Islet of Langerhans (tissue), 1 donor: ENCODE data around the gene VPS18.

Experiments used
- FAIRE-seq: peaks from one replicate; lab custom pipeline; 2011; peaks lifted over from hg19 to GRCh38; lab: Jason Lieb, UNC

The VPS18 gene

DNA sequence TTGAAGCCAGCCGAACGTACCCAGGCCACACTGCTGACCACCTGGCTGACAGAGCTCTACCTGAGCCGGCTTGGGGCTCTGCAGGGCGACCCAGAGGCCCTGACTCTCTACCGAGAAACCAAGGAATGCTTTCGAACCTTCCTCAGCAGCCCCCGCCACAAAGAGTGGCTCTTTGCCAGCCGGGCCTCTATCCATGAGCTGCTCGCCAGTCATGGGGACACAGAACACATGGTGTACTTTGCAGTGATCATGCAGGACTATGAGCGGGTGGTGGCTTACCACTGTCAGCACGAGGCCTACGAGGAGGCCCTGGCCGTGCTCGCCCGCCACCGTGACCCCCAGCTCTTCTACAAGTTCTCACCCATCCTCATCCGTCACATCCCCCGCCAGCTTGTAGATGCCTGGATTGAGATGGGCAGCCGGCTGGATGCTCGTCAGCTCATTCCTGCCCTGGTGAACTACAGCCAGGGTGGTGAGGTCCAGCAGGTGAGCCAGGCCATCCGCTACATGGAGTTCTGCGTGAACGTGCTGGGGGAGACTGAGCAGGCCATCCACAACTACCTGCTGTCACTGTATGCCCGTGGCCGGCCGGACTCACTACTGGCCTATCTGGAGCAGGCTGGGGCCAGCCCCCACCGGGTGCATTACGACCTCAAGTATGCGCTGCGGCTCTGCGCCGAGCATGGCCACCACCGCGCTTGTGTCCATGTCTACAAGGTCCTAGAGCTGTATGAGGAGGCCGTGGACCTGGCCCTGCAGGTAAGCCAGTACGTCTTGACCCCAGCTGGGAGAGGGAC lies 6.2 kb downstream of the VPS18 start:
- no peak for FAIRE-seq

DNA sequence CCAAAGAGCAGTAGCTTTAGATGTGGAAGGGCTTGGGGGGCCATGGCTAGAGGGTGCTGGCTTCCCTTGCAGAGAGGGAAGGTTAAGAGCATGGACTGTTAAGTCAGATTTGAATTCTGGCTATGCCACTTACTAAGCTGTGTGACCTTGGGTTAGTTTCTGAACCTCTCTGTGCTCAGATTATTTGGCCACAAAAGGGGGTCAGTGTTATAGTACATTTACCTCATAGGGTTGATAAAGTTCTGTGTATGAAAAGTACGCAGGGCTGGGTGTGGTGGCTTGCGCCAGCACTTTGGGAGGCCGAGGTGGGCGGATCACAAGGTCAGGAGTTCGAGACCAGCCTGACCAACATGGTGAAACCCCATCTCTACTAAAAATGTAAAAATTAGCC lies 6.8 kb downstream of the VPS18 start:
- no peak for FAIRE-seq

DNA sequence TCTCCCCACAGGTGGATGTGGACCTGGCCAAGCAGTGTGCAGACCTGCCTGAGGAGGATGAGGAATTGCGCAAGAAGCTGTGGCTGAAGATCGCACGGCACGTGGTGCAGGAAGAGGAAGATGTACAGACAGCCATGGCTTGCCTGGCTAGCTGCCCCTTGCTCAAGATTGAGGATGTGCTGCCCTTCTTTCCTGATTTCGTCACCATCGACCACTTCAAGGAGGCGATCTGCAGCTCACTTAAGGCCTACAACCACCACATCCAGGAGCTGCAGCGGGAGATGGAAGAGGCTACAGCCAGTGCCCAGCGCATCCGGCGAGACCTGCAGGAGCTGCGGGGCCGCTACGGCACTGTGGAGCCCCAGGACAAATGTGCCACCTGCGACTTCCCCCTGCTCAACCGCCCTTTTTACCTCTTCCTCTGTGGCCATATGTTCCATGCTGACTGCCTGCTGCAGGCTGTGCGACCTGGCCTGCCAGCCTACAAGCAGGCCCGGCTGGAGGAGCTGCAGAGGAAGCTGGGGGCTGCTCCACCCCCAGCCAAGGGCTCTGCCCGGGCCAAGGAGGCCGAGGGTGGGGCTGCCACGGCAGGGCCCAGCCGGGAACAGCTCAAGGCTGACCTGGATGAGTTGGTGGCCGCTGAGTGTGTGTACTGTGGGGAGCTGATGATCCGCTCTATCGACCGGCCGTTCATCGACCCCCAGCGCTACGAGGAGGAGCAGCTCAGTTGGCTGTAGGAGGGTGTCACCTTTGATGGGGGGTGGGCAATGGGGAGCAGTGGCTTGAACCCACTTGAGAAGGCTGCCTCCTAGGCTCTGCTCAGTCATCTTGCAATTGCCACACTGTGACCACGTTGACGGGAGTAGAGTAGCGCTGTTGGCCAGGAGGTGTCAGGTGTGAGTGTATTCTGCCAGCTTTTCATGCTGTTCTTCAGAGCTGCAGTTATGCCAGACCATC lies 8.6 kb downstream of the VPS18 start:
- FAIRE-seq, result no peak

DNA sequence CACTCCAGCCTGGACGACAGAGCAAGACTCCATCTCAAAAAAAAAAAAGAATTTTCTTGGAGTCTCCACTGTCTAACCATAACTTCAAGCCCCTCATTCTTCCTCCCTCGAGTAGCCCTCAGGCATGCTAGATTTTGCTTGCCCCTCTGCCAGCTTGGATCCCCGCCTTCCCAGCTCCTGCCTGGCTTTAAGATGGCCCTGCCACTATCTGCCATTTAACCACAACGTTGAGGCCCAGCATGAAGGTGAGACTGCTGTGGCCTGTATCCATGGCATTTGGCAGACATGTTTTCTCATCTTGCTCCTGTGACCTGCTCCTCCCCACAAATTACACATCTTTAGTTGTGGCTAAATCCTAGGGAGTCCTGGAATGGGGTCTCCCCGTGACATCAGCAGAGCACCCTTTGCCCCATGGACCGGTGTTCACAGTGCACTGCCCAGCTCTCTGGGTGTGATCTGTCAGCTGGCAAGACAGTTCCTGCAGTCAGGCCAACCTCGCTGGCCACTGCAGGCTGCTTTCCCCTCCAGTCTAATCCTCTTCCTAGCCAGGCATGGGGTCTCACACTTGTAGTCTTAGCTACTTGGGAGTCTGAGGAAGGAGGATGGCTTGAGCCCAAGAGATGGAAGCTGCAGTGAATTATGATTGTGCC lies 10.4 kb downstream of the VPS18 start:
- FAIRE-seq, result no peak

DNA sequence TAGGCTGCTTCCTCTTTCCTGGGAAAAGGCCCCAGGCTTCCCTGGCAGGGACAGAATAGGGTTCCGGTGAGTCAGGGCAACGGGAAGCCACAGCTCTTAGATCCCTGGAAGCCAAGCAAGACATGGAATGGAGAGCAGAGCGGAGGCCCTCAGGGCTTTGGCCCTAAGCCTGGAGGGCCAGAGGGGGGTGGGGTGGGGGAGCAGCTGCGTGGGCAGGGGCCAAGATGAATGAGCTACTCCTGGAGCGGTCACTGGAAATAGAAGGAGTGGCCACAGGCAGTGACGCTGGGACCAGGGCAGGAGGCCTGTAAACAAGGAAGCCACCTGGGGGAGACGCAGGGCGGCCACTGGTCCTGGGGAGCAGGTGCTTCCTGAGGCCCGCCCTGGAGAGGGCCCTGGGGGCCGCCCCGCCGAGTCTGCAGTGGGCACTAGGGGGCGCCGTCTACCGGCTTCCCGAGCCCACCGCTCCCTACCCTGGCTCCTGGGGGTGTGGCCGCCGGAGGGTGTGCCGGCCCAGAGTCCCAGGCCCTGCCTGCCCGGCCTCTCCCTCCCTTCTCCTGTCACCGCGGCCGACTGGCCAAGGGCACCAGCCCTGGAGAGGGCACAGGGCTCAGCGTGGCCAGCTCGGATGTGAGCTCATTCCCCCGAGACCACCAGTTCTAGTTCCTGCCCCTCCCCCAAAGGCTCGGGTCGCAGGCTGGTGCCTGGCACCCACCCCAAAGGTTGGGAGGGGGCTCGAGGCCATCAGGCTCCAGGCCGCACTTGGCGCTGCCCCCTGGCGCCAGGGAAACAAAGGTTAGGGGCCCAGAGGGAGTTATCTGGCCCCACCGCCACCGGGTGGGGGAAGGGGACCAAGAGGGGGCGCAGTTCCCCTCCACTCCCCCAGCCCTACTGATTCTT lies 12.1 kb downstream of the VPS18 start:
- no peak for FAIRE-seq

DNA sequence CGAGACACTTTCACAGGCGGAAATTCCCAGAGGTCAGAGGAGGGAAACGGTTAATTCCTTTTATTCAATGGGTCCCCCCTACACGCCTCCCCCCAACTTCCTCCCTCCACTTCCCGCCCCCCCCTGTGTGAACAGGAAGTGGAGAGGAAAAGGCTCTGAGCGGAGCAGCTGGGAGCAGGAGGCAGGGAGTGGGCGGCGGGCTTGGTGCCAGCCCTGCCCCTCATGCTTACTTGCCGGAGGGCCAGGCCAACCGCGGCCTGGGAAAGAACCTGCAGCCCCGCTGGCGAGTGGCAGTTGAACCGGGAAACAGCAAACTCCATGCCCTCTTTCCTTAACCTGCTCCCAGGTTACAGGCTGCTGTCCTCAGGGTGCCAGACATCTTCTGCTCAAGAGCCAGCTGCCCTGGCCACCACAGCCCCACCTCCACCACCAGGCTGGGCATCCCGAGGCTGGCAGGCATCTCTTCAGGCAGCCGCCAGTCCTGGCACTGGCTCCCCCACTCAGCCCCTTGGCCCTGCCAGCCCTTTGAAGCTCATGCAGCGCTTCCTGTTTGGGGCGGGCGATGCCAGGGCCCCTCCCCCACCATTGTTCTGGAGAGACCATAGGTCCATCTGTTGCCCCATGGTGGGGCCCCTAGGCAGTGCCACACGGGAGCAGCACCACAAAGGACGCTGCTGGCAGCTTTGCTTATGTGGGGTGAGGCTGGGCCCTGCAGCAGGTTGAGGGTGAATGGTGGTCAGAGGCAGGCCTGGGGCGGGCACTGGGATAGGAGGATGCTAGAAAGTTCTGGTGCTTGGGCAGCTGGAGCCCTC lies 12.9 kb downstream of the VPS18 start:
- no peak for FAIRE-seq

DNA sequence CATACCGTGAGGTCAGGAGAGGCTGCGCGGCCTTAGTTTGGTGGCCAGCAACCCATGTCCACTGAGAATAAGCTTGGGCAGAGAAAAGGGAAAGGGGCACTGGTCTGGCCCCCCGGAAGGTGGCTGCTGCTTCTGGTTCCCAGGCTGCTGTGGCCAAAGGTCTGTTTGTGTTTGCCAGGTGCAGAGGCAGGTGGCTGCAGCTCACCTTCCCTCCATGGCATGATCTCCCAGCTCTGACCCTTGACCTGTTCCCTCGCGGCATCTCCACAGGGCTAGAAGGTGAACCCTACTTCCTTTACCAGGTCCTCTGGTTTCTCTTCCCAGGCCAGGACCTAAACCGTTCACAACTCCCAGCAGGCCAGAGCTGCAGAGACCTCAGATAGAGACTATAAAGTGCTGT lies 13.8 kb downstream of the VPS18 start:
- FAIRE-seq, result no peak

DNA sequence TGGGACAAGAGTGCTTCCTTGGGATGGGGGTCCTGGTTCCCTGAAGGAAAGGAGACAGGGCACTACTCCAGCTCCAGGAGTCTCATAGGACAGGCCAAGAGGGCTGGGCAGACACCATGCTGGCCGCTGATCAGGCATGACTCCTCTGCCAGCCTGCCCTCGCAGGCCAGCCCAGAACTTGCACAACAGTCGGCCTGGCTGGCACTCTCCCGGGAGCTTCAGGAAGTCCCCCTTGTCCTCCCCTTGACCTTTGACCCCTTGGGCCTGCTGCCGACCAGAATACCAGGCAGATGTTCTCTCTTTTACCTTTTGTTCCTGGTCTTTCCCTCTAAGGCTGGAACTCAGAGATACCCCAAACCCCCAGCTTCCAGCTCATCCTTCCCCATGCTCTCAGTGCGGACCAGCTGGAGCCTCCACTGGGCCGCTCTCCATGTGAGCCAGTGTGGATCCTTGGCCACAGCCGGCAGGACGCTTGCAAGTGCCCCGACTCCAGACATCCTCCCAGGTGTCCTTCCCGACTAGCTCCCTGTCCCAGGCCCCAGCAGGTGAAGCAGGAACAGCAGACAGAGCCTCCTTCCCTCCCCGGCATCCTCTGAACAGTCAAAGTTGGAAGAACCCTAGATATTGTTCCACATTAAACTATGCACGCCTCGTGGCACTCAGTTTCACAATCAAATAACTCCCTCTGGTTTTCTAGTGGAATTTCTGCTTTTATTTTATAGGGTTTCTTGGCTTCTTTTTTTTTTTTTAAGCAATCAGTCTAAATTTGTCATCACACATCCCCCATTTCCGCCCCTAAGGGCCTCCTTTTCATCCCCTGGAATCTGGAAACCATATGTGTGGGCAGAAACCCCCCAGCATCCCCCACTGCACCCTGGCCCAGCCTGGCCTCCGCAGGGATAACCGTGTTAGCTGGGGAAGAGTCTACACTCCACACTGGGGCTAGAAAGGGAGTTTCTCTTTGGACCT lies 15.7 kb downstream of the VPS18 start:
- FAIRE-seq, result no peak

DNA sequence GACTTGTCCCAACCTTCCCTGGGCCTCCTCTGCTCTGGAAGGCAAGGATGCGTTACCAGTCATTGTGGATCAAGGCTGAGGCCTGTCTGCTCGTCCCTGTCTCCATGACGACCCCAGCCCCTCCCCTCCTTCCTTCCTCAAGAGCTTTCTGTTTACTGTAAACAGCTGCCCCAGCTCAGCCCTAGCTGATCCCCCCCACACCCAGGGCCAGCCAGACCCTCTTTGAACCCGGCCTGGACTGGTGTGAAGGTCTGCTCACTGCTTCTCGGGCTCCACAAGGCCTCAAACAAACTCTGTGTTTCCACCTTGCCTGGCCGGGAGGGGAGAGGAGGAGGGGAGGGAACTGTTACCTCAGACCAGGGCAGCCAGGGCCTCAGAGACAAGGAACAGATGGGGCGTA lies 16.9 kb downstream of the VPS18 start:
- no peak for FAIRE-seq

DNA sequence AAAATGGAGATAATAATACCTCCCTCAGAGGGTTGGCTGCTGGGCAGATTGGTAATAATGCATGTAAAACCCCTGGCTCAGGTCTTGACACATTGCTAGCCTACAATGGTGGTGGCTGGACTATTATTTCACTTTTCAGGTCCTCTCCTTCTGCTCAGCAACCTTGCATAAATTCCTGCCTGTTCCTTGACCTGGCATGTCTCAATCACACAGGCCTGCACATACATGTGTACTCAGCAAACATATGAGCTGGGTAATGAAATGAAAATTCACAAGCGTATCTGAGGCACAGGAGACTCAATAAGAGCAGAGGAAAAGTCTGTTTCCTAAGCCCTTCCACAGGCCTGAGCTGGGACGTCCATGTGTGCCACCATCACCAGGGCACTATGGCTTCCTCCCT lies 17.4 kb downstream of the VPS18 start:
- FAIRE-seq, result no peak

DNA sequence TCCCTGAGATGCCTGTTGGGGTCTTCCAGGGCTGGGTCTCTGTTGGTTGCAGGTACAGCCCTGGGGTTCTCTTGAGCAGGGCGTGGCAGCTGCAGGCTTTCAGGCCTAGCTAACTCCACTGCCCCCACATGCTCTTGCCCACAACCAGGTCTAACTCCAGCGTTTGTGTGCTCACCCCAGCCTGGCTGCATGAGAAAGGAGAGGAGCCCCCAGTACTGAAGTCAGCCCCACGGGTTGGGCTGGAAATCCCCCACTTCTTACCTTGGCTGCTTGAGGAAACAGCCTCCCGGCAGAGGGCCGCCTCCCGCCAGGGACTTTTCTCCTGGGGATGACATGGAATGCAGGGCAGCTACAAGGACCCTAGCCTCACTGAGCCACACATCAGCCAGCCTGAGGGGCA lies 18.2 kb downstream of the VPS18 start:
- no peak for FAIRE-seq

DNA sequence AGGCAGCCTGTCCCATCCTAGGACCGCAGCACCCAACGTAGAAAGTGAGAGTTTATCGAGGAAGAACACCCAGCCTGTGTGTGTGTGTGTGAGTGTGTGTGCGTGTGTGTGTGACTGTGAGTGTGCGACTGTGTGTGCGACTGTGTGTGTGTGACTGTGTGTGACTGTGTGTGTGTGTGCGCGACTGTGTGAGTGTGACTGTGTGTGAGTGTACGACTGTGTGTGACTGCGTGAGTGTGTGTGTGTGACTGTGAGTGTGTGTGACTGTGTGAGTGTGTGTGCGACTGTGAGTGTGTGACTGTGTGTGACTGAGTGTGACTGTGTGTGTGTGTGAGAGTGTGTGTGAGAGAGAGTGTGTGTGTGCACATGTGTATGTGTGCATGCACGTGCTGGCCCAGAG lies 19.8 kb downstream of the VPS18 start:
- FAIRE-seq, result no peak

DNA sequence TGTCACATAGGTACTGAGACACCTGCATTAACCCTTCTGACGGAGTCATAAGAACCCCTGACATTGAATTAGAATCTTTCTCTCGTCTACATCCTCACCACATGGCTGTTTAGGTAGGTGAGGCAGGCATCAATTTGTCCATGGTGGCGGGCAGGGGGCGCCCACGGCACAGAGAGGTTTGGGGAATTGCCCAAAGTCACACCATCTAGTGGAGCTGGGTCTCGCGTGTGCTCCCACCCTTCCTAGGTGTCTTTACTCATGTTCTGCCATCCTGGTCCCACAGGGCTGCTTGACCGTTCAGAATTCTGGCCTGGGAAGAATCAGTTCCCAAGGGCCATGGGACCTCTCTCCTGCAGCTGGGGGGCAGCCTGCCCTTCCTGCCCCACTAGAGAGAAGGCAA lies 20.2 kb downstream of the VPS18 start:
- no peak for FAIRE-seq

DNA sequence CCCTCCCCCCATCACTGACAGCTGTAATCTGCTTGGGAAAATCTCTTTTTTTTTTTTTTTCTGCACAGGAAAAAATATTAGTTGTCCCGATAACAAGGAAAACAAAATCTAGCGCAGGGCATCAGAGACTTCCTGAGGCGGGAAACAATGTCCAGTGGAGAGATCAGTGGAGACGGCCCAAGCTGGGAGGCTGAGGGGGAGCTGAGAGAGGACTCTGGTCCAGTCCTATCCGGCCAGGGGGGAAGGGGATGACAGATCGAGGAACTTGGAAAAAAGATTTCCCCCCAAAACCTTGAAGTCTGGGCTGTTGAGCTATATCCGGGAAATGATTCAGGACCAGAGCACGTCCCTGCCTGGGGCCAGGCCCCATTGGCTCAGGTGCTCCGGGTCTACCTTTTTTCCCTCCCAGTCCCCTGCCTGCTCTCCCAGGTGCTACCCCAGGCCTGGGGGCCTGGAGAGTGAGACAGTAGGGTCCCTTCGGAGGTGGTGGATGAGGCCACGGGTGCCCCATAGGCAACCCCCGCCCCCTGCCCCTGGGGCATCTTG lies 20.9 kb downstream of the VPS18 start:
- no peak for FAIRE-seq

DNA sequence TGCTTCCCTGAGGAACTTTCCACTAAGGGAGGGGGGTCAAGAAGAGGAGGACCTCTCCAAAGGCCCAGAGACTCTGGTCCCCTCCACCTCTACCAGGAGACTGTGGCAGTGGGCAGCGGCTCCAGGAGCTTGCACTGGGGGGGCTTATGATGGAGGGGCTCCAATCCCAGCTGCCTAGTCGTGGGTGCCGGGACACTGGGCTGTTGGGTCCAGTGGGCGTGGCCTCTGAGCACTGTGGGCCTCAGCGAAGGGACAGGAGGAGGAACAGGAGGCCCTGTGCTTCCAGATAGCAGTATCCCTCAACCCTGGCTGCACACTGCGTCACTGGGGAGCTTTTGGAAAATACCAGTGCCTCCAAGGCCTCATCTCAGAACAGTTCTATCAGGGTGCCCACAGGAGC lies 21.4 kb downstream of the VPS18 start:
- no peak for FAIRE-seq

DNA sequence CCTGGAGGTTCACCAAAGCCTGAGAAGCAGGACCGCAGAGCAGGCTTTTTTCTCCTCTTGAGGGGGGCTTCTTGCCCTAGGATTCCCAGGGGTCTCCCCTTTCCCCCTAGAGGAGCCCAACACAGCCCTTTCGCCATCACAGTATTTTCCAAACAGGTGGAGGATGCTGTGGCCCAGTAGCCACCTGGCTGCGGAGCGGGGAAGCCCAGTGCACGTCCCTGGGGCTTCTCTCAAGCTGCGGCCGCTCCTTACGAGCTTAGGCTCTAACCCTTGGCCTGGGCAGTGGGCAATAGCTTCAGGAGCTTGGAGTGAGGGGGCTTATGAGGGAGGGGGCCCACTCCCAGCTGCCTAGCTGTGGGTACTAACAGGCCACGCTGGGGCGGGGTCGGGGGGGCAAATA lies 23.3 kb downstream of the VPS18 start:
- FAIRE-seq, result no peak

DNA sequence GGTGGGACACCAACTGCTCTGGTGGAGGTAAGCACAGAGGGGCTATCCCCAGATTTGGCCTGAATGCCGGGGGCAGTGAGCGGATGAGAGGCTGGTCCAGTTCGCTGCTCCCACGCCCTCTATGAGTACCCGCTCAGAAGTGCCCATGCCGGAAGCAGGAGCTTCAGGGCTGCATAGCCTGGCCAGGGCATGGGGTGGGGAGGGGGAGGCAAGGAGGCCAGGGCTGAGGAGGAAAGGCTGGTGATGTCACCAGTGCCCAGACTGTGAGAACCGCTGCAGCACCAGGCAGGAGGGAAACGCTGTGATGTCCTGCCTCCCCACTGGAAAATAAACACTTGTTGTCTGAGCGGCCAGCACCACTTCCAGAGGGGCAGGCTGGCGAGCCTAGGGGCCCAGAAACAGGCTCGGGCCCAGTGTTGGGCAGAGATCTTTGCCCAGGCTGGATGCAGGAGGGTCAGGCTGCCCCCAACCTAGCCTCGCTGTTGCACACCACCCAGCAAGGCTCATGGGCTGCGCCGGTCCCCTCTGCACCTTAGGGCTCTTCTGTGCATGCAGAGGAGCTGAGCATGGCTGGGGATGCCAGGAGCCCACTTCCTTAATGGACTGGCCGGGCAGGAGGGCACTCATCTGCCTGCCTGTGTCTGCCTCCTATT lies 24.0 kb downstream of the VPS18 start:
- no peak for FAIRE-seq

DNA sequence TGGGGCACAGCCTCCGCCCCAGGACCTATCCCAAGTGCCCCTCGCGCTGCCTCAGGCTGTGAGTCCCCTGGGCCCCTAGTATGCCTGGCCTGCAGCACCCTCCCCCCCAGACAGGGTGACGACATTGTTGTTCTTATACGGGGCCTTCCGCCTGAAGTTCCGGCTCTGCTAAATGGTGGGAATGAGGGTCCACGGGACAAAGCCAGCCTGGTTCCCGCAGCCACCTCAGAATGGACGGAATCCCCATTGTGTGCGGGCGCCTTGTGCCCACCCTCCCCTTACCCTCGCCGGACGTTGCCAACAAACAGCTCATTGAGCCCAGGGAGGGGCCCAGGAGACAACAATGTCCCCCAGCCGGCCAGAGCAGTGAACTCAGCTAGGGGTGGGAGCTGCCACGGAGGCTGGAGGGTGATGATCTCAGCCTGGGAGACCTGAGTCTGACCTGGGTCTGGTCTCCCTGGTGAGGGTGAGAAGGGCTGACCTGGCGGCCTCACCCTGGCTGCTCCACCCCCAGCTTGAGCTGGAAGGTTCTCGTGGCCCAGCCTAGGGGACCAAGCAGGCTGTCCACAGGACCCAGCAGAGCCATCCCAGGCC lies 24.6 kb downstream of the VPS18 start:
- no peak for FAIRE-seq
